Cardiac muscle cell (in vitro differentiated cells and primary cell): ENCODE results near the gene KCNE4. TPM values are rescaled to one million over a fixed set of nuclear protein-coding genes. Genes with fewer than 3 reads are reported as not detected.

Experiments
- DNase-seq, 2 donors: peaks; one replicate each; pipeline versions ENCODE4 v3.0.0 to v3.0.0-alpha.2; 2010 to 2017; ENCODE audit warnings: low read depth in 1 of 2, low spot score in 1 of 2
- H3K27ac ChIP-seq: fragments of 200-600 bp; sonication (generic); 2 replicates; pipeline ENCODE4 v1.5.1; 2016
- H3K27me3 ChIP-seq: fragments of 200-600 bp; sonication (generic); 2 replicates; pipeline ENCODE4 v1.6.0; 2016; ENCODE audit warnings: control low read depth
- H3K36me3 ChIP-seq: fragments of 200-600 bp; sonication (generic); 2 replicates; pipeline ENCODE4 v1.5.1; 2016; ENCODE audit warnings: control low read depth
- H3K4me1 ChIP-seq: fragments of 200-600 bp; sonication (generic); 2 replicates; pipeline ENCODE4 v1.8.1; 2017; ENCODE audit warnings: low read depth, mild to moderate bottlenecking, mixed run types
- H3K4me3 ChIP-seq: fragments of 200-600 bp; sonication (generic); 2 replicates; pipeline ENCODE4 v1.5.1; 2016; ENCODE audit warnings: mild to moderate bottlenecking
- H3K9me3 ChIP-seq: fragments of 200-600 bp; sonication (generic); 2 replicates; pipeline ENCODE4 v1.5.1; 2017; ENCODE audit warnings: low read depth, mild to moderate bottlenecking, control low read depth
- polyA plus RNA-seq: library from polyadenylated mRNA; unstranded; fragments of >200 nt; fragmentation: Nextera tagmentation; extraction: Ambion mirVana; gene quantifications from 2 replicates; pipeline ENCODE4 v1.2.1, GENCODE V29; 2016
- total RNA-seq: library from RNA; depleted of rRNA; stranded (reverse); fragments of >200 nt; gene quantifications from 2 replicates; pipeline ENCODE4 v1.2.3, GENCODE V29; 2016
- TF ChIP-seq, protein P1 (sequence below): IDR thresholded peaks from 2 replicates; pipeline ENCODE4 v1.5.1; 2012; ENCODE audit warnings: low read depth, mild to moderate bottlenecking, low read length

KCNE4 gene
- total and polyA plus RNA-seq, 2 experiments from 2014 or later: 0.12 to 0.71 TPM

DNA sequence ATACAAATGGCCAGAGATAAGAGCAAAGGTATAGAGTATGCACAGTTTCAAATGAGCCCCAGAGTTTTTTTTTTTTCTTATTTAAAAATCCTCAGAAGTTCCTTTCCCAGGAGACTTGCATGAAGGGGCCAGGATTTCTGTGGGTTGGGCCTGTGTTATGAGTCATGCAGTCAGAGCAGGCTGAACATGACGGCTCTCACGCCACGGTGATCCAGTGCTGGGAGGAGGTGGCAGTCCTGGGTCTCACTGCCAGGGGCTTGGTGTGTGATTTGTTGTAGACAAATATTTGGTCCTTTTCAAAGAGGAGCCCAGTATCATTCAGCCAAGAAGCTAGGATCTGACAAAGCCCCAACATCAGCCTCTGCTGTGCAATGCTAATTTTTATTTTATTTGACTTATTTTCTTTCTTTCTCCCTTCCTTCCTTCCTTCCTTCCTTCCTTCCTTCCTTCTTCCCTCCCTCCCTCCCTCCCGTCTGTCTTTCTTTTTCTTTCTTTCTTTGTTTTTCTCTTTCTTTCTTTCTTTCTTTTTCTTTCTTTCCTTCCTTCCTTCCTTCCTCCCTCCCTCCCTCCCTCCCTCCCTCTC is 10.4 kb upstream of the KCNE4 start:
- H3K4me1 ChIP-seq: peaks cover 4% of the 10 kb centered on the region
- no peak overlapping the region for H3K4me3 ChIP-seq
- H3K27ac ChIP-seq: no peak overlapping the region
- peak in 1 of 2 donors; percentile 95 for DNase-seq
- no peaks in the 10 kb centered on the region for H3K36me3 ChIP-seq
- TF ChIP-seq, protein P1, sequence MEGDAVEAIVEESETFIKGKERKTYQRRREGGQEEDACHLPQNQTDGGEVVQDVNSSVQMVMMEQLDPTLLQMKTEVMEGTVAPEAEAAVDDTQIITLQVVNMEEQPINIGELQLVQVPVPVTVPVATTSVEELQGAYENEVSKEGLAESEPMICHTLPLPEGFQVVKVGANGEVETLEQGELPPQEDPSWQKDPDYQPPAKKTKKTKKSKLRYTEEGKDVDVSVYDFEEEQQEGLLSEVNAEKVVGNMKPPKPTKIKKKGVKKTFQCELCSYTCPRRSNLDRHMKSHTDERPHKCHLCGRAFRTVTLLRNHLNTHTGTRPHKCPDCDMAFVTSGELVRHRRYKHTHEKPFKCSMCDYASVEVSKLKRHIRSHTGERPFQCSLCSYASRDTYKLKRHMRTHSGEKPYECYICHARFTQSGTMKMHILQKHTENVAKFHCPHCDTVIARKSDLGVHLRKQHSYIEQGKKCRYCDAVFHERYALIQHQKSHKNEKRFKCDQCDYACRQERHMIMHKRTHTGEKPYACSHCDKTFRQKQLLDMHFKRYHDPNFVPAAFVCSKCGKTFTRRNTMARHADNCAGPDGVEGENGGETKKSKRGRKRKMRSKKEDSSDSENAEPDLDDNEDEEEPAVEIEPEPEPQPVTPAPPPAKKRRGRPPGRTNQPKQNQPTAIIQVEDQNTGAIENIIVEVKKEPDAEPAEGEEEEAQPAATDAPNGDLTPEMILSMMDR: no peak
- no peaks in the 10 kb centered on the region for H3K9me3 ChIP-seq
- H3K27me3 ChIP-seq: no peaks in the 10 kb centered on the region

DNA sequence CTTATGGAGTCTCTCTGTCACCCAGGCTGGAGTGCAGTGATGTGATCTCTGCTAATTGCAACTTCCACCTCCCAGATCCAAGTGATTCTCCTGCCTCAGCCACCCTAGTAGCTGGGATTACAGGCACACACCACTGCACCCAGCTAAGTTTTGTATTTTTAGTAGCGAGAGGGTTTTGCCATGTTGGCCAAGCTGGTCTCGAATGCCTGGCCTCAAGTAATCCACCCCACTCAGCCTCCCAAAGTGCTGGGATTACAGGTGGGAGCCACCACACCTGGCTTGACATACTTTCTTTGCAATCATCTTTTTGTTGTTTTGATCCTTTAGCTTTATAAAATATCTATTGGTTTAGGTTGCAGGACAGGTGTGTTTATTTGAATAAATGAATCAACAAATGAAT is 9.7 kb upstream of the KCNE4 start:
- Histone ChIP-seq H3K4me3 (no peak overlapping the region), H3K27me3 (no peaks in the 10 kb centered on the region), H3K4me1 (peaks cover 11% of the 10 kb centered on the region), H3K36me3 (no peaks in the 10 kb centered on the region), H3K27ac (no peak overlapping the region), H3K9me3 (no peaks in the 10 kb centered on the region)
- no peak for DNase-seq
- TF ChIP-seq, protein P1: no peak

DNA sequence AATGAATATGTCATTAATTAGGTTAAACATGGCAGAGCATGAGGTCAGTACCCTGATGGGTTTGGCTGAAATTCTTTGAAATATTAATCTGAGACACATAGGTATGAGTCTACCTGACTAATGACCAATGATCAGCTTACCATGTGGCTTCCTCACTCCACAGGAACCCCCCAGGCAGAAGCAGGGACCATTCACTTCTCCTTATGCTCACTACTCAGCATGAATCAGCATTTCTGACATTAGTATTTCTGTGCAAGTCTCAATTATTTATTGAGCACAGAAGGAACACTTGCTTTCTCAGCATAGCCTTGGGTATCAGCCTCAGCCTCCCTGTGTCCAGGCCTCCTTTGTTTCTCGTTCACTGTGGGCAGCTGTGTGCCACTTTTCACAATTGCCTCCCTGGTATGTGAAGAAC is 9.3 kb upstream of the KCNE4 start:
- no peak overlapping the region for H3K27ac ChIP-seq
- H3K4me3 ChIP-seq: no peak overlapping the region
- no peaks in the 10 kb centered on the region for H3K9me3 ChIP-seq
- TF ChIP-seq, protein P1: no peak
- no peak for DNase-seq
- H3K27me3 ChIP-seq: no peaks in the 10 kb centered on the region
- H3K4me1 ChIP-seq: peaks cover 15% of the 10 kb centered on the region
- H3K36me3 ChIP-seq: no peaks in the 10 kb centered on the region

DNA sequence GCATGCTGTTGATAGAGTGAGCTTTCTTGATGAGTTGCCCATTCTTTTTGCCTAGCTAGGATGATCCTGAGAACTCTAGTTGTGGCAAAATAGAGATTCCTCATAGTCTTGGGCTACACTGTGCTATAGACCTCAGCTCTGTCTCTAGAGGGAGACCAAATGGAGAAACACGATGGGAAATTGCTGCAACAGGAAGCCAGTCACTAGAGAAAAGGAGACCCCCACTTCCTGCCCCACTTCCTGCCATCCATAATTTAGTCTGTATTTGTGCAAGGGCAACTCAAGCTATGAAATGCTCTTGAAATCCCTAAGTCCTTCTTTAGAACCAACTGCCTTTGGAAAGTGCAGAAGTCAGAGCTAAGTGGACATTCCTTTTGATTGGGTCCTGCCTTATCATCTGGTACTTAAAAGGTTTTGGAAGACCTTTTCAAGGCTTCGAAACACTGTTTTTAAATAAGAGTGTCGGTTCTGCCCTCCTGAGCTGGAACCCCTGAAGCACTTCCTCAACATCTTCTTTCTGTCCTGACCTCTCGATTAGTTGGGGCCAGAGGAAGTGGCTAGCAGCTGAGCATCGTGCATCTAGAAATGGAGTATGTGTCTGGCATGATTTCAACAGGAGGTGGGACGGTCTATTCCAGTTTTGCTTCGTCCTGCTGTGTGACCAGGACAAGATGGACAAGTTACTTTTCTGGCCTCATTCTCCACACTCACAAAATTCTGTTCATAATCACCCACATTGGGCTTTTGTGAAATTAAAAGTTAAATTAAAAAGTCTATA is 8.6 kb upstream of the KCNE4 start:
- Histone ChIP-seq H3K36me3 (no peaks in the 10 kb centered on the region), H3K9me3 (no peaks in the 10 kb centered on the region), H3K4me1 (peaks cover 16% of the 10 kb centered on the region), H3K27ac (peak overlapping the region; percentile 6), H3K4me3 (no peak overlapping the region), H3K27me3 (no peaks in the 10 kb centered on the region)
- TF ChIP-seq, protein P1: no peak
- DNase-seq: no peak

DNA sequence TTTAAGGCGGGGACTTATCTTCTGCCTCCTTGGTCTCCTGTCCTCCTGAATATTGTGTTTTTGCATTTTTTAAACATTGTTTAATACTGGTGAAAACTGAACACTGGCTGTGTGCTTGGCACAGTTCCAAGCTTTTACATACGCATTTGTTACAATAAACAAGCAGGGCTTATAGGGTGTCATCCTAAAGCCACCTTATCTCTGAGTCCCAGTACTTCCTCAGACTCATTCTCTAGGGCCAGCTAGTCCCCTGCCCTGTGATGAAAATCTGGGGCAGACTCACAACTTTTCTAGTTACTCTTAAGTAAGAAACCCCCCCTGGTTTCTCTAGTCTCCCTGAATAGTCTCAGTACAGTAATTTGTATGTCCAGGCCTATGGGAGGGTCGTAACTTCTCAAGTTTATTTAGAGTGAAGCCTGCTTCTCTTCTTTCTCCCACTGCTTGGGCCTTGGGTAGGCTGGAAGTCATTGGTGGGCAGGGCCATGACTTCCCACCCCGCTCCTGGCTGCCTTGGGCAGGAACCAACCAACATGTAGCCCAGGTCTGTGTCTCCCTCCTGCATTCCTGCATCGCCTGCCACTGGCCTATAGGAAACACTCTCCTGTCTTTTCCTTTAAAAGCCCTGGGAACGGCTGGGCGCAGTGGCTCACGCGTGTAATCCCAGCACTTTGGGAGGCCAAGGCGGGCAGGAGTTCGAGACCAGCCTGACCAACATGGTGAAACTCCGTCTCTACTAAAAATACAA is 7.7 kb upstream of the KCNE4 start:
- TF ChIP-seq, protein P1: no peak
- Histone ChIP-seq H3K9me3 (no peaks in the 10 kb centered on the region), H3K4me3 (no peak overlapping the region), H3K36me3 (no peaks in the 10 kb centered on the region), H3K4me1 (peaks cover 20% of the 10 kb centered on the region), H3K27ac (no peak overlapping the region), H3K27me3 (no peaks in the 10 kb centered on the region)
- DNase-seq: no peak
